Tibial nerve (tissue), 4 donors: ENCODE data around the gene SMIM9.

Source experiments
- CTCF ChIP-seq, 5 experiments: fragments of 200-600 bp in 3 of 5; fragments of 450-650 bp in 2 of 5; sonication (generic) in 3 of 5; IDR thresholded peaks; one replicate each; pipeline ENCODE4 v1.5.1; 2016 to 2019; ENCODE audit warnings: antibody characterized with exemption in 5 of 5, mild to moderate bottlenecking in 3 of 5, moderate library complexity in 2 of 5
- EP300 ChIP-seq, 2 donors: sonication (generic); formaldehyde crosslinking; IDR thresholded peaks; one replicate each; pipeline ENCODE4 v1.6.1; 2017; ENCODE audit warnings: antibody characterized with exemption in 2 of 2, mild to moderate bottlenecking in 1 of 2
- POLR2A ChIP-seq, 2 donors: fragments of 450-650 bp; IDR thresholded peaks; one replicate each; pipeline ENCODE4 v1.6.1; 2017; ENCODE audit warnings: antibody characterized with exemption in 2 of 2, mild to moderate bottlenecking in 2 of 2, moderate library complexity in 2 of 2

GRCh38 chrX:154802947-154803346, 31.5 kb downstream of the SMIM9 start:
- no peak for TF ChIP-seq CTCF (IDR thresholded peaks at IDR 0.05)
- TF ChIP-seq EP300 (IDR thresholded peaks at IDR 0.05) = no peak
- TF ChIP-seq POLR2A (IDR thresholded peaks at IDR 0.05) = no peak
